PFSK-1 (cell line): ENCODE results near the gene SMIM21.

Experiments used
- FOXP2 ChIP-seq: optimal IDR thresholded peaks from 2 replicates; pipeline ENCODE3; 2011; ENCODE audit warnings: borderline replicate concordance, control low read depth, inconsistent platforms; ENCODE audit not compliant: insufficient read depth; ENCODE audit errors: extremely low read length, extremely low read depth
- POLR2AphosphoS5 ChIP-seq: IDR thresholded peaks from 2 replicates; pipeline ENCODE4 v1.6.1; 2012; ENCODE audit warnings: low read depth, mild to moderate bottlenecking, control low read depth, low read length, moderate library complexity
- REST ChIP-seq, 2 experiments: IDR thresholded peaks; 2 replicates each; pipeline versions ENCODE4 v1.6.1 to v1.8.0; 2011 to 2012; ENCODE audit warnings: low read depth in 2 of 2, low read length in 2 of 2, control low read depth in 1 of 2, inconsistent platforms in 1 of 2, mild to moderate bottlenecking in 1 of 2, moderate library complexity in 1 of 2; ENCODE audit not compliant: insufficient read depth in 1 of 2
- SIN3A ChIP-seq: IDR thresholded peaks from 2 replicates; pipeline ENCODE4 v1.6.1; 2012; ENCODE audit warnings: mild to moderate bottlenecking, low read length, moderate library complexity, borderline replicate concordance; ENCODE audit not compliant: insufficient read depth
- TAF1 ChIP-seq: IDR thresholded peaks from 2 replicates; pipeline ENCODE4 v1.6.1; 2012; ENCODE audit warnings: low read length, control low read depth, borderline replicate concordance; ENCODE audit not compliant: insufficient read depth

- TF ChIP-seq TAF1: no peak
- TF ChIP-seq POLR2AphosphoS5: no peak
- TF ChIP-seq SIN3A: no peak
- TF ChIP-seq REST (IDR thresholded peaks at IDR 0.05; ENCODE audit: insufficient read depth in 1 of 2, low read depth in 2 of 2, low read length in 2 of 2): no peak
- TF ChIP-seq FOXP2: no peak
Observed at GRCh38 chr18:75428490-75428889, 987 bp upstream of the SMIM21 start.
